ENCODE results near the gene ITGAD. TPM values are rescaled to one million over a fixed set of nuclear protein-coding genes. Genes with fewer than 3 reads are reported as not detected.

ITGAD gene
- polyA plus RNA-seq, 1 of the 3 experiments (the other 2 are of a cell fraction): not detected

DNA sequence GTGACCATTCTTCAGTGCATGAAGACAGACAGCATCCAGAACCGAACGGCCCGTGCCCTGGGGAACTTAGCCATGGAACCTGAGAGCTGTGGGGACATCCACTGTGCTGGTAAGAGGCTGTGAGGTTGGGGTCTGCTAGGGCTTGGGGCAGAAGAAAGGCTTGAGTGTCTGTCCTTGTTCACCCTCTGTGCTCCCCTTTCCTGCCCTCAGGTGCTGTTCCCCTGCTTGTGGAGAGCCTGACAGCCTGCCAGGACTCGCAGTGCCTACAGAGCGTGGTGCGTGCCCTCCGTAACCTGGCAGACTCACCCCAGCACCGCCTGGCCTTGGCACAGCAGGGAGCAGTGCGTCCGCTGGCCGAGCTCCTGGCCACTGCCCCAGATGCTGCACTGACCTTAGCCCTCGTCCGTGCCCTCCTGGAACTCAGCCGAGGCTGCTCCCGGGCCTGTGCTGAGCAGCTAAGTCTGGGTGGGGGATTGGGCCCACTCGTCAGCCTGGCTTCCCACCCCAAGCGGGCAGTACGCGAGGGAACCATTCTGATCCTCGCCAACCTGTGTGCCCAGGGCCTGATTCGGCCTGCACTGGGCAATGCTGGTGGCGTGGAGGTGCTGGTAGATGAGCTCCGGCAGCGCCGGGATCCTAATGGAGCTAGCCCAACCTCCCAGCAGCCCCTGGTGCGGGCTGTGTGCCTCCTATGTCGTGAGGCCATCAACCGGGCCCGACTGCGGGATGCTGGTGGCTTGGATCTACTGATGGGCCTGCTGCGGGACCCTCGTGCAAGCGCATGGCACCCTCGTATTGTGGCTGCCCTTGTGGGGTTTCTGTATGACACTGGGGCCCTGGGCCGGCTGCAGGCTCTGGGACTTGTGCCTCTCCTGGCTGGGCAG, 69.0 kb downstream of the ITGAD start:
- no peaks in the 10 kb centered on the region for H3K9me2 ChIP-seq
- H2AFZ ChIP-seq (ENCODE audit: low read depth): no peak overlapping the region
- peaks cover under 1 to 19% of the 10 kb centered on the region in 2 experiments for H3K36me3 ChIP-seq (replicated peaks in 1 of 2; ENCODE audit: control insufficient read depth in 1 of 2, insufficient read depth in 2 of 2, low read length in 1 of 2)
- ChIA-PET POLR2A (no interaction called here), CTCF (interaction anchor here (1.0 to 8.0 kb wide), 4 partner anchors 8 to 34 kb away, joined by 3 to 80 read pairs (median 38); partner anchors contain the start of genes TGFB1I1 and ZNF843)
- no peaks in the 10 kb centered on the region for H3K27me3 ChIP-seq (ENCODE audit: insufficient read depth)
- H4K20me1 ChIP-seq (ENCODE audit: insufficient read depth): peaks cover 12% of the 10 kb centered on the region
- no peaks in the 10 kb centered on the region for H3K9me3 ChIP-seq
- no peak overlapping the region for H3K27ac ChIP-seq (ENCODE audit: low read depth in 2 of 2, low read length in 1 of 2)
- DNase-seq: no peak
- peaks cover 21% of the 10 kb centered on the region for H3K79me2 ChIP-seq (ENCODE audit: insufficient read depth)
- TF ChIP-seq, protein P1, sequence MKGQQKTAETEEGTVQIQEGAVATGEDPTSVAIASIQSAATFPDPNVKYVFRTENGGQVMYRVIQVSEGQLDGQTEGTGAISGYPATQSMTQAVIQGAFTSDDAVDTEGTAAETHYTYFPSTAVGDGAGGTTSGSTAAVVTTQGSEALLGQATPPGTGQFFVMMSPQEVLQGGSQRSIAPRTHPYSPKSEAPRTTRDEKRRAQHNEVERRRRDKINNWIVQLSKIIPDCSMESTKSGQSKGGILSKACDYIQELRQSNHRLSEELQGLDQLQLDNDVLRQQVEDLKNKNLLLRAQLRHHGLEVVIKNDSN (IDR thresholded peaks at IDR 0.05; ENCODE audit: borderline replicate concordance, low read depth): no peak
- TF ChIP-seq MXI1 (IDR thresholded peaks at IDR 0.05; ENCODE audit: low read depth, low read length) (no peak), POLR2AphosphoS5 (IDR thresholded peaks at IDR 0.05; ENCODE audit: low read depth, low read length) (no peak), FOSL2 (IDR thresholded peaks at IDR 0.05; ENCODE audit: borderline replicate concordance, low read depth) (no peak), CHD2 (IDR thresholded peaks at IDR 0.05; ENCODE audit: low read length, partially characterized antibody) (no peak), NRF1 (IDR thresholded peaks at IDR 0.05; ENCODE audit: low read depth, low read length) (no peak)
- TF ChIP-seq, protein P2, sequence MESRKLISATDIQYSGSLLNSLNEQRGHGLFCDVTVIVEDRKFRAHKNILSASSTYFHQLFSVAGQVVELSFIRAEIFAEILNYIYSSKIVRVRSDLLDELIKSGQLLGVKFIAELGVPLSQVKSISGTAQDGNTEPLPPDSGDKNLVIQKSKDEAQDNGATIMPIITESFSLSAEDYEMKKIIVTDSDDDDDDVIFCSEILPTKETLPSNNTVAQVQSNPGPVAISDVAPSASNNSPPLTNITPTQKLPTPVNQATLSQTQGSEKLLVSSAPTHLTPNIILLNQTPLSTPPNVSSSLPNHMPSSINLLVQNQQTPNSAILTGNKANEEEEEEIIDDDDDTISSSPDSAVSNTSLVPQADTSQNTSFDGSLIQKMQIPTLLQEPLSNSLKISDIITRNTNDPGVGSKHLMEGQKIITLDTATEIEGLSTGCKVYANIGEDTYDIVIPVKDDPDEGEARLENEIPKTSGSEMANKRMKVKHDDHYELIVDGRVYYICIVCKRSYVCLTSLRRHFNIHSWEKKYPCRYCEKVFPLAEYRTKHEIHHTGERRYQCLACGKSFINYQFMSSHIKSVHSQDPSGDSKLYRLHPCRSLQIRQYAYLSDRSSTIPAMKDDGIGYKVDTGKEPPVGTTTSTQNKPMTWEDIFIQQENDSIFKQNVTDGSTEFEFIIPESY (IDR thresholded peaks at IDR 0.05; ENCODE audit: borderline replicate concordance, low read depth): no peak
- TF ChIP-seq, protein P3, sequence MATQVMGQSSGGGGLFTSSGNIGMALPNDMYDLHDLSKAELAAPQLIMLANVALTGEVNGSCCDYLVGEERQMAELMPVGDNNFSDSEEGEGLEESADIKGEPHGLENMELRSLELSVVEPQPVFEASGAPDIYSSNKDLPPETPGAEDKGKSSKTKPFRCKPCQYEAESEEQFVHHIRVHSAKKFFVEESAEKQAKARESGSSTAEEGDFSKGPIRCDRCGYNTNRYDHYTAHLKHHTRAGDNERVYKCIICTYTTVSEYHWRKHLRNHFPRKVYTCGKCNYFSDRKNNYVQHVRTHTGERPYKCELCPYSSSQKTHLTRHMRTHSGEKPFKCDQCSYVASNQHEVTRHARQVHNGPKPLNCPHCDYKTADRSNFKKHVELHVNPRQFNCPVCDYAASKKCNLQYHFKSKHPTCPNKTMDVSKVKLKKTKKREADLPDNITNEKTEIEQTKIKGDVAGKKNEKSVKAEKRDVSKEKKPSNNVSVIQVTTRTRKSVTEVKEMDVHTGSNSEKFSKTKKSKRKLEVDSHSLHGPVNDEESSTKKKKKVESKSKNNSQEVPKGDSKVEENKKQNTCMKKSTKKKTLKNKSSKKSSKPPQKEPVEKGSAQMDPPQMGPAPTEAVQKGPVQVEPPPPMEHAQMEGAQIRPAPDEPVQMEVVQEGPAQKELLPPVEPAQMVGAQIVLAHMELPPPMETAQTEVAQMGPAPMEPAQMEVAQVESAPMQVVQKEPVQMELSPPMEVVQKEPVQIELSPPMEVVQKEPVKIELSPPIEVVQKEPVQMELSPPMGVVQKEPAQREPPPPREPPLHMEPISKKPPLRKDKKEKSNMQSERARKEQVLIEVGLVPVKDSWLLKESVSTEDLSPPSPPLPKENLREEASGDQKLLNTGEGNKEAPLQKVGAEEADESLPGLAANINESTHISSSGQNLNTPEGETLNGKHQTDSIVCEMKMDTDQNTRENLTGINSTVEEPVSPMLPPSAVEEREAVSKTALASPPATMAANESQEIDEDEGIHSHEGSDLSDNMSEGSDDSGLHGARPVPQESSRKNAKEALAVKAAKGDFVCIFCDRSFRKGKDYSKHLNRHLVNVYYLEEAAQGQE (IDR thresholded peaks at IDR 0.05; ENCODE audit: low read depth, low read length): no peak
- TF ChIP-seq, protein P4, sequence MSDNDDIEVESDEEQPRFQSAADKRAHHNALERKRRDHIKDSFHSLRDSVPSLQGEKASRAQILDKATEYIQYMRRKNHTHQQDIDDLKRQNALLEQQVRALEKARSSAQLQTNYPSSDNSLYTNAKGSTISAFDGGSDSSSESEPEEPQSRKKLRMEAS (IDR thresholded peaks at IDR 0.05; ENCODE audit: low read depth): no peak
- no peak overlapping the region for H3K4me3 ChIP-seq (ENCODE audit: low read depth in 2 of 2, low read length in 1 of 2)
- peaks cover 12 to 13% of the 10 kb centered on the region in 2 experiments; a peak in 2 of 4 replicates for H3K4me1 ChIP-seq (ENCODE audit: control insufficient read depth in 1 of 2, insufficient read depth in 2 of 2, low read depth in 1 of 2, low read length in 1 of 2)
- H3K4me2 ChIP-seq: no peak overlapping the region
- WGBS (ENCODE audit: low lambda C conversion rate): 89% methylated on average over 11 of the region's 35 CpGs
- peaks cover 9% of the 10 kb centered on the region for H3F3A ChIP-seq (replicated peaks; ENCODE audit: insufficient read depth)
- no peak overlapping the region for H3K9ac ChIP-seq

Data from SK-N-SH (cell line).